Activated gamma-delta T cell treated with anti-CD3 and anti-CD28 coated beads, Interleukin-2, amount 50 U/mL, for 16 hours (primary cell): Measurements from ENCODE around the gene MICAL1.

Experiments used
- DNase-seq: peaks from one replicate; pipeline ENCODE4 v3.0.0-alpha.2; 2020; ENCODE audit warnings: low read depth

Gene MICAL1

DNA sequence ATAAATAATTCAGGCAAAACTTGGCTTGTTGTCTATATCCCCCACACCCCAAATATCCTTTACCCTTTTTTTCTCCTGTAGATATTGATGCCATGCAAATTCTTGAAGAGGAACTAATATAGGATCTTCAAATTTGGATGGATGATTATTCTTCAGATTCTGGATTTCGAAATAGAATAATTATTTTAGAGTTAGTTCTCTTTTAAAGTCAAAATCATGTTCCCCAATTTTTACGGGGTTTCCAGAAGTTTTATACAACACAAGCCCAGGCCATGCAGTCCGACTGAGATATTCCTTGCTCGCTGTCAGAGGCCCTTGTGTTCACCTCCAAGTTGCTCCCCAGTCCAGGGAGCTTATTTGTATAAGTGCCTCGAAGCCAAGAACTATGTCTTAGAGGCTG is 19.5 kb downstream of the MICAL1 start:
- DNase-seq, result no peak

- DNase-seq, result no peak
These were observed 21.1 kb downstream of the MICAL1 start for GRCh38 chr6:109434456-109434855.

GRCh38 chr6:109429496-109429895 is 26.1 kb downstream of the MICAL1 start:
- DNase-seq, result no peak

DNA sequence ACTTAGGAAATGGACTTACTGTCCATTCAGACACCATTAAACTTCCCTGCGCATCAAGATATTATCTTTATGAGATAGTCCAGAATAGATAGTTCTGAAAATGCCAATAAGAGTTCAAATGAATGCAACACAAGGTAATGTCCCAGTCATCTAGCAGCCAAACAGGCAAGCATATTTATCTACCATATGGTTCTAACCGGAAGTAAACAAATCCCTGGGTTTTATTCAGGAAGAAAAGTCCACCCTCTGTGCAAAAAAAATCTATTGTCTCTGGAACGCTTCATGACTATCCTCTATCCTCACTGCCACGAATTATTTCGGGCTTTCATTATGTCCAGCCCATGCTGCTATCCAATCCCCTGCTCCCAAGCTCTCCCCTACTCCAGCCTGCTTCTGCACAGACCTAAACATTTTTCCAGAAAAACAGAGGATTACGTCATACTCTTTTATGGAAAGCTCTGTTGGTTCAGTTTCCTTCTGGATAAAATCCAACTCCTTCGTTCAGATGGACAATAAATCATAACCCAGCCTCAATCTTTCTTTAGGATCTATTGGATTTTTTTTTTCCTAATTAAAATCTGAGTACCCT is 26.6 kb downstream of the MICAL1 start:
- DNase-seq, result no peak

DNA sequence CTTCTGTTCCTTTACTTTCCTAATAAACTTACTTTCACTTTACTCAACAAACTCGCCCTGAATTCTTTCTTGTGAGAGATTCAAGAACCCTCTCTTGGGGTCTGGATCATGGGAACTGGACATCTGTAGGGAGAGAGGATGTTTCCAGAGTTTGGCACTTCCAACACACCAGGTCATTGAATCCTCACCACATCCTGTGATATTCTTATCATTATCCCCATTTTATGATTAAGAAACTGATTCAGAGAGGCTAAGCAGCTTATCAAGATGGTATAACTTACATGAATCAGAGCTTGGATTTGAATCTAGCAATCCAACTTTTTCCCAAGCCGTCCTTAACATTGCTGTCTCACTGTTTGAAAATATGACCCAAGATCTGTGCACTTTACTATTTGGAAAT is 30.6 kb downstream of the MICAL1 start:
- DNase-seq, result no peak

DNA sequence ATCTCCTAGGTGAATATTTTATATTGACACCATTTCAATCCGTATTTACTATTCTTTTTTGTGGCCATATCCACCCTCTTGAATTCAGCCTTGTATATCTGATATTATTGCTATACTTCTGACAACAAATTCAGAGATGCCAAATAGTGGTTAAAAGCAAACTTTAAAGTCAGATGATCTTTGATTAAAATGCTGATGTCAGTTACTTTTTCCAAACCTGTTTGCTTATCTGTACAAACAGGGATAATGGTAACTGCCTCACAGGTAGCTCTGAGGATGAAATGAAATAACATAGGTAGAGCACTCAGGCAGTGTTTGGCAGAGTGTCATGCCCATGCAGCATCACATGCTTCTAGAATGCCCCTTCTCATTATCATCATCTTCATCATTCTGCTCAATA is 34.4 kb downstream of the MICAL1 start:
- no peak for DNase-seq

DNA sequence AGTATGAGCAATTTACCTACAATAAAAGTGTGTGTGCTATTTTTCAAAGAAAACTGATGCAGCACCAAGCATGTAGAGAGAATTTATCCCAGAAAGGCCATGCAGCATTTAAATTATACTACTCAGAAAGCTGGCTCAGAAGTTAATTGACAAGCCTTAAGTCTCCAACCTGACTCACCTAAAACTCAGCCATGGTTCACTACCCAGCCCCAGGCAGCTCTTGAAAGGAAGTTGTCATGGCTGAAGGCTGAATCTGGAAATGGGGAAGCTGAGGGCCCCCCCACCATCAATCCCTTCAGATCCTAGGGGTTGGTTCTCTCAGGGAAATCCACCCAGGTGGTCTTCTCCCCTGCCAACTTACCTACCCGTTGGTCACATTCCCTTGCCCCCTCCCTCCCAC is 34.8 kb downstream of the MICAL1 start:
- no peak for DNase-seq

DNA sequence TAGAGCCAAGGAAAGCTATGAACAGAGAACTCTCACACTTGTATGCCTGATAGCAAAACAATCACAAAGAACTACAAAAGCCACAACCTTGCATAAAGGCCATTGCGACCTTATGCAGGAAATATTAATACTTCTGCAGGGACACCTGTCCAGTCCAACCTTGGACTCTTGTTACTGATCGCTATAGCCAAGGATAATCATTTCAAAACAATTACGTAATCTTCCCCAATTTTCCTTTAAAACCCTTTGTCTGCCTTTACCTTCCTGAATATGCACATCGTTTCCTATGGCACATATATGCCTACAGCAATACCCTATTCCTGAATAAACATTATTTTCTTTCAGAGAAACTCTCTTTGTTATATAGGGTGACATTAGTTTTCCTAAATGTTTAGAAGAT is 37.9 kb downstream of the MICAL1 start:
- no peak for DNase-seq

- DNase-seq, result no peak
These were observed 44.5 kb downstream of the MICAL1 start for GRCh38 chr6:109411034-109411433.

- no peak for DNase-seq
These were observed 49.4 kb downstream of the MICAL1 start for GRCh38 chr6:109406196-109406595.

GRCh38 chr6:109397020-109397419 is 58.6 kb downstream of the MICAL1 start:
- DNase-seq, result no peak

- DNase-seq, result no peak
These were observed 59.4 kb downstream of the MICAL1 start for GRCh38 chr6:109396046-109396718.
